SK-N-MC (cell line): ENCODE results near the gene RAB3GAP1.

ENCODE experiments used
- EZH2 ChIP-seq: fragments of 200-600 bp; sonication (generic); IDR thresholded peaks from one replicate; pipeline ENCODE4 v1.6.1; 2017; ENCODE audit warnings: antibody characterized with exemption
- FOXP2 ChIP-seq: optimal IDR thresholded peaks from 2 replicates; pipeline ENCODE3; 2011; ENCODE audit warnings: mild to moderate bottlenecking, moderate library complexity; ENCODE audit not compliant: insufficient read depth; ENCODE audit errors: extremely low read length, control extremely low read depth
- POLR2AphosphoS5 ChIP-seq: IDR thresholded peaks from 2 replicates; pipeline ENCODE4 v1.6.1; 2012; ENCODE audit warnings: mild to moderate bottlenecking, low read depth, low read length, borderline replicate concordance

- TF ChIP-seq EZH2 (no peak), POLR2AphosphoS5 (no peak), FOXP2 (no peak)
These were observed 80.2 kb downstream of the RAB3GAP1 start for GRCh38 chr2:135132314-135132713.
